ENCODE data around the gene SIPA1. TPM values are rescaled to one million over a fixed set of nuclear protein-coding genes. Genes with fewer than 3 reads are reported as not detected.

SIPA1 gene
- total RNA-seq, 3 donors from 2014 or later = 18.2 to 27.9 (median 25.5) TPM

GRCh38 chr11:65652511-65653228 is 14.8 kb downstream of the SIPA1 start:
- Histone ChIP-seq H3K36me3 (no peaks in the 10 kb centered on the region), H3K4me3 (peak overlapping the region; percentile 52 to 82 (median 58)), H3K27me3 (no peaks in the 10 kb centered on the region), H3K4me1 (peaks cover 26 to 33% of the 10 kb centered on the region in 2 donors), H3K9me3 (no peaks in the 10 kb centered on the region), H3K27ac (peak overlapping the region; percentile 89 to 95)
- intact Hi-C loops (cut with DNase I; ENCODE audit: low total_unique reads) = no loop called here
- peak; percentile 84 to 89 (median 88) for TF ChIP-seq POLR2AphosphoS5 (IDR thresholded peaks at IDR 0.05)
- TF ChIP-seq POLR2A (IDR thresholded peaks at IDR 0.05) = peak; percentile 56
- TF ChIP-seq CTCF (IDR thresholded peaks at IDR 0.05) = no peak
- DNase-seq (ENCODE audit: low spot score in 2 of 2) = peak; percentile 88 to 92

GRCh38 chr11:65653229-65654225 is 15.6 kb downstream of the SIPA1 start:
- H3K36me3 ChIP-seq = no peaks in the 10 kb centered on the region
- intact Hi-C loops (cut with DNase I; ENCODE audit: low total_unique reads) = no loop called here
- TF ChIP-seq POLR2AphosphoS5 (IDR thresholded peaks at IDR 0.05) (no peak), POLR2A (IDR thresholded peaks at IDR 0.05) (no peak), CTCF (IDR thresholded peaks at IDR 0.05) (no peak)

GRCh38 chr11:65654375-65655349 is 16.8 kb downstream of the SIPA1 start:
- no peak for DNase-seq (ENCODE audit: low spot score in 2 of 2)
- Histone ChIP-seq H3K27ac (peak overlapping the region; percentile 32 to 89), H3K36me3 (no peaks in the 10 kb centered on the region)

More at GRCh38 chr11:65653229-65654225, 15.6 kb downstream of the SIPA1 start:
- Histone ChIP-seq H3K9me3 (no peaks in the 10 kb centered on the region), H3K27ac (peak overlapping the region; percentile 89 to 95), H3K27me3 (no peaks in the 10 kb centered on the region), H3K4me1 (peaks cover 26 to 33% of the 10 kb centered on the region in 2 donors), H3K4me3 (peak overlapping the region; percentile 52 to 82 (median 58))
- no peak for DNase-seq (ENCODE audit: low spot score in 2 of 2)

GRCh38 chr11:65655570-65656332 is 17.9 kb downstream of the SIPA1 start:
- no peak overlapping the region for H3K4me3 ChIP-seq
- H3K9me3 ChIP-seq = no peaks in the 10 kb centered on the region
- intact Hi-C loops (cut with DNase I; ENCODE audit: low total_unique reads) = no loop called here
- peaks cover 14 to 22% of the 10 kb centered on the region in 2 donors for H3K4me1 ChIP-seq
- no peaks in the 10 kb centered on the region for H3K36me3 ChIP-seq
- H3K27ac ChIP-seq = no peak overlapping the region
- no peak for DNase-seq (ENCODE audit: low spot score in 2 of 2)
- no peaks in the 10 kb centered on the region for H3K27me3 ChIP-seq
- TF ChIP-seq POLR2A (IDR thresholded peaks at IDR 0.05) (no peak), POLR2AphosphoS5 (IDR thresholded peaks at IDR 0.05) (no peak), CTCF (IDR thresholded peaks at IDR 0.05) (no peak)

More at GRCh38 chr11:65654375-65655349, 16.8 kb downstream of the SIPA1 start:
- Histone ChIP-seq H3K27me3 (no peaks in the 10 kb centered on the region), H3K9me3 (no peaks in the 10 kb centered on the region), H3K4me1 (peaks cover 22 to 27% of the 10 kb centered on the region in 2 donors), H3K4me3 (no peak overlapping the region)
- intact Hi-C loops (cut with DNase I; ENCODE audit: low total_unique reads) = no loop called here
- no peak for TF ChIP-seq POLR2AphosphoS5 (IDR thresholded peaks at IDR 0.05)
- no peak for TF ChIP-seq POLR2A (IDR thresholded peaks at IDR 0.05)
